Medulla oblongata (tissue), 1 donor: ENCODE measurements around the gene PDGFC.
"Not testable (repeated sequence)": the region's sequence is repeated elsewhere in the genome, so short reads cannot be mapped to it uniquely, and the experiment has no call there.

Experiments used
- DNase-seq: peaks from one replicate; pipeline ENCODE4 v3.0.0-alpha.2; 2015; ENCODE audit errors: extremely low spot score

Gene PDGFC

GRCh38 chr4:156950948-156951347, 20.7 kb downstream of the PDGFC start:
- DNase-seq = no peak

GRCh38 chr4:156950090-156950489, 21.5 kb downstream of the PDGFC start:
- DNase-seq = no peak

GRCh38 chr4:156949373-156949814, 22.2 kb downstream of the PDGFC start:
- no peak for DNase-seq

GRCh38 chr4:156948738-156949137, 22.9 kb downstream of the PDGFC start:
- no peak for DNase-seq

GRCh38 chr4:156948133-156948532, 23.5 kb downstream of the PDGFC start:
- DNase-seq = no peak

DNA sequence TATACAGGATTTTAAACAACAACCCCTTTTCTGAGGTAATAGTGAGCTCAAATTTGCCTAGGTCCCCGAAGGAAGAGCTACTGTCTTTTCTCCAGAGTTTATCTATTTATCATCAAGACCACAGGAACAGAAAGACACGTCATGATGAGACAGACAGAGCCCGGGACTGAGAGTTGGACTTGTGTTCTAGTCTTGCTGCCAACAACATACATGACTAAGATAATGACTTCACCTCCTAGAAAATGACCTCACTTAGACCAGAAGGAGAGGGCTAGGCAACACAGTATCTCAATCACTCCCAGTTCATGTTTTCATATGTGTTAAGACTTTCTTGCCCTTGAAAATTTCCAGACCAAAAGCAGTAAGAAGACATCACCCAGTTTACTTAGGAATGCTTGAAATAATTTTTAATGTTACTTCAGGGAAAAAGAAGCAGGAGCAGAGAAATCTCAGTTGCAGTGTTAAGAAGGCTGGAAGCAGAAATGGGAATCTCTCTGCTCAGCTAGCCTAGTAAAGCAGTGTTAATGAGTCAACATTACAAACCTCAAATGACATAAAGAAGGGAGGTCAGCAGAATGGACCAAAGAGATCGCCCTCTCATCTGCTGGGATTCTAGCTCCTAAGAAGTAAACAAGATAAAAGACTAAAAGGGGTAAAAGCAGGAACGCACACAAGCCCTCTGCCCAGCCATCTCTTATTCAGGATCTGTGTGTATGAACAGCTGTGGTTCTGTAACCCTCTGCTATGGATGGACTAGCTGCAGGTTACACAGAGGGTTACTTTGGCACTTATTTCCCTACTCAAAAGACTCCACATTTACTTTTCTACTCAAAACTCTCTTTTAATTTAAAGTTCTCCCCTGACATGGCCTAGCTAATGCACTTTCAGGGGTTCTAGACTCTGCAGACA, 24.8 kb downstream of the PDGFC start:
- no peak for DNase-seq

- no peak for DNase-seq
Observed at GRCh38 chr4:156945532-156945931, 26.1 kb downstream of the PDGFC start.

DNA sequence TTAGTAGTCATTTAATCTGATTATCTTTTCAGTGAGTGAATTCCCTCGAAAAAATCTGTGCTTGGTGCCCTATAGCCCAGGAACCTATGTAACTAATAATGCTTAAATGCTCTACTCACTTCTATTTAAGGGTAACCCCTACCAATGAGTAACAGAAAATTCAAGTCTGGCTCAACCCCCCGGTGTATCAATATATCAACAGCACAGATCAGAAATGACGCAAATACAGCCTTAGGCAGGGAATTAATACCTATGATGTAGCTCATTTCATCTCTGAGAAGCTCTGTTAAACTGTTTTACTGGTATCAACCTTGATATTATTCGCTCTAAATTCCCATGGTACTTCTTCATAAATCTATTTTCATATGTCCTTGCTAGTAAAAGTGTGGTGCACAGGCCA, 28.6 kb downstream of the PDGFC start:
- DNase-seq = no peak

DNA sequence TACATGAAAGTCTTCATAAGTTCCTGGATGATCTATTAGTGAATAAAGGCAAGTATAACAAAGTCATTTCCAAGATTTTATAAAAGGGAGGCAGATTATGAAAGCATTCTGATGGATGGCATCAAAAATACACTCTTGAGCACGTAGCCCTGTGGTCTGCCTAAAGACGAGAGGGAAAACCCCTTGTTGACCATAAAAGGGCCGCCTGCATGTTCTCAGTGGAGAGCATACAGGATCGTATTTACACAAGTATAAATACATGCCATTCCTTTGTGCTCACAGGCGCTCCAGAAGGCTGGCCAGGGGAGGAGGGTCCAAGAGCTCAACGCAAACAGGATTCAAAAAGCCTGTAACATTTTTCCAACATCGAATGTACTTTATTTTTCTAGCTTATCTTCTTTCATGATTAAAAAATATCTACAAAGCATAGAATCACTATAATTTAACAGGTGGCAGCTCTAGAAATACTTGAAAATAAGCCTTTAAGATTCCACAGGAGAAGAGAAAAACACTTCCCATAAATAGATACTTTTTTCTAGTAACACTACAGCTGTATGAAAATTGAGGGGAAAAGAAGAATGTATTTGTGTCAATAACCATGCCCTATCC, 29.6 kb downstream of the PDGFC start:
- DNase-seq = no peak

DNA sequence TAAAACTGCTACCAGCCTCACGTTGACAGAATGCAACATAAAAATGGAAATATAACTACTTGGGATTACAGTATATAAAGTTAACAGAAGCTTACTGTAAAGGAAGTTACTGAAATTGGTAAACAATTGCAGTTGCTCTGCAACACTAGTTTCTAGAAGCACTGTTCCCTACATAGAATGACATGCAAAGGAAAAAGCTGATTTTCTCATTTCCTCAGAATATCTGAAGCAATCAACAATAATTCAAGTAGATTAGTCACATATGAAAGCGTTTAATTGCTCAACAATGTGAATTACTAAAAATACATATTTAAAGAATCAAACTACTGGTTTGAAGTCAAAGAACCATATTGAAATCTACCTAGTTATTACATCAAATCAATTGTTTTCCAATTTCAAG, 31.8 kb downstream of the PDGFC start:
- DNase-seq = no peak

DNA sequence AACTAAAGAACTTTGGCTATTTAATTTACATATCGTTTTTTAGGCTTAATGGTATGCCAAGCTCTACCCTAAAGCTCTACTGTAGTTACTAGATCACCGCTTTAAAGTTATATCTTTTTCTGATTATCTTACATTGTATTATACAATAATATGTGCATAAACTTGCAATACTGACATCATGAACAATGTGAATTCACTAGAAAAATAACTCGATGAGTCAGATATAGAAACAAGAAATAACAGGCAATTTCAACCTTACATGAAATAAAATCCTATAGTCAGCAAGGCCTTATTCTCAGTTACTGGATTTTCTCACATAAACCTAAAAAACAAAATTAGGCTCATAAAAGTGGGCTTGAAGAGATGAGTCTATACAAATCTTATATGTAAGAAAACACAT, 32.5 kb downstream of the PDGFC start:
- no peak for DNase-seq

GRCh38 chr4:156934259-156934635, 37.4 kb downstream of the PDGFC start:
- DNase-seq = no peak

GRCh38 chr4:156933633-156934258, 37.9 kb downstream of the PDGFC start:
- DNase-seq = no peak

GRCh38 chr4:156932360-156932759, 39.2 kb downstream of the PDGFC start:
- not testable (repeated sequence) for DNase-seq

GRCh38 chr4:156931267-156931666, 40.3 kb downstream of the PDGFC start:
- no peak for DNase-seq

GRCh38 chr4:156929386-156930105, 42.1 kb downstream of the PDGFC start:
- no peak for DNase-seq

GRCh38 chr4:156924774-156925315, 46.8 kb downstream of the PDGFC start:
- no peak for DNase-seq

GRCh38 chr4:156923525-156923924, 48.1 kb downstream of the PDGFC start:
- DNase-seq = no peak

DNA sequence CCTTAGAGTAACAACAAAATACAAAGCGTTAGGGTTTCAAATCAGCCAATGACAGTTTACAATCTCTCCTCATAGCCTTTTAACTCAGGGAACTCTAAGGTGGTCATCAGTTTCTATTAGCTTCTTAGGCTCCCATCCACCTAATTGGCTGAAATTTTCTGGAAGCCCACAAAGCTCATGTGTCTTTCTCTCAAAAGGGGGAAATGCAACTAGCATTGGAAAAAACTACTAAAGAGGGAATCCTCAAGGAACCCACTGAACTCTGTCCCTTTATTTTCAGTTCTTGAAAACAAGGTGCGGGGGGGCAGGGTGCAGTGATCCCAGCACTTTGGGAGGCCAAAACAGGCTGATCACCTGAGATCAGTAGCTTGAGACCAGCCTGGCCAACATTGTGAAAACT, 56.4 kb downstream of the PDGFC start:
- peak; percentile 55 for DNase-seq

- DNase-seq = no peak
Observed at GRCh38 chr4:156913234-156913633, 58.4 kb downstream of the PDGFC start.

DNA sequence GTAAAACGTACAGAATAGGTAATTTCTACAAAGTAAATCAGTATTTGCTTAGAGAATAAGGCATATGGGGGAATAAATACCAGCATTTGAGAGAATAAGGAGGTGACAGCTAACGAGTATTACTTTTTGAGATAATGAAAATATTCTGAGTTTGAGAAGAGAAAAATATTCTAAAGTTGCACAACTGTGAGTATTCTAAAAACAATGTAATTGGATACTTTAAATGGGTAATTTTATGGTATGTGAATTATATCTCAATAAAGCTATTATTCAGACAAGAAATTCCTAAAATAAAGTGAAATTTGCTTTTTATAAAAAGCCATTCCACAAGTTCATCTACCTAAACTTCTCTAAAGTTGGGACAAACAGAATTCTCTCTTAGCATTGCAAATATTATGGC, 62.6 kb downstream of the PDGFC start:
- DNase-seq = no peak

GRCh38 chr4:156906325-156906724, 65.3 kb downstream of the PDGFC start:
- DNase-seq = no peak
